Ishikawa (cell line): Measurements from ENCODE around the gene KIF6.

Experiments
- CEBPB ChIP-seq: IDR thresholded peaks from 2 replicates; pipeline ENCODE4 v1.6.1; 2012
- CREB1 ChIP-seq: IDR thresholded peaks from 2 replicates; pipeline ENCODE4 v1.6.1; 2012; ENCODE audit warnings: low read depth
- EGR1 ChIP-seq: IDR thresholded peaks from 2 replicates; pipeline ENCODE4 v1.6.1; 2012
- EP300 ChIP-seq: IDR thresholded peaks from 2 replicates; pipeline ENCODE4 v1.6.1; 2012; ENCODE audit warnings: borderline replicate concordance
- FOXM1 ChIP-seq: IDR thresholded peaks from 2 replicates; pipeline ENCODE4 v1.6.1; 2012; ENCODE audit warnings: low read depth, borderline replicate concordance
- NFIC ChIP-seq: IDR thresholded peaks from 2 replicates; pipeline ENCODE4 v1.6.1; 2012
- RAD21 ChIP-seq: IDR thresholded peaks from 2 replicates; pipeline ENCODE4 v1.6.1; 2012; ENCODE audit warnings: low read depth
- TAF1 ChIP-seq: IDR thresholded peaks from 2 replicates; pipeline ENCODE4 v1.6.1; 2012; ENCODE audit warnings: low read depth, mild to moderate bottlenecking
- TCF12 ChIP-seq: IDR thresholded peaks from 2 replicates; pipeline ENCODE4 v1.6.1; 2012; ENCODE audit warnings: low read depth
- TEAD4 ChIP-seq: IDR thresholded peaks from 2 replicates; pipeline ENCODE4 v1.6.1; 2012
- YY1 ChIP-seq: IDR thresholded peaks from 2 replicates; pipeline ENCODE4 v1.6.1; 2012; ENCODE audit warnings: low read depth
- ZBTB7A ChIP-seq: IDR thresholded peaks from 2 replicates; pipeline ENCODE4 v1.6.1; 2012; ENCODE audit warnings: low read depth
- TF ChIP-seq, protein P1 (sequence below): IDR thresholded peaks from 2 replicates; pipeline ENCODE4 v1.6.1; 2012; ENCODE audit warnings: low read depth, mild to moderate bottlenecking
- TF ChIP-seq, protein P2 (sequence below): IDR thresholded peaks from 2 replicates; pipeline ENCODE4 v1.6.1; 2012
- TF ChIP-seq, protein P3 (sequence below): IDR thresholded peaks from 2 replicates; pipeline ENCODE4 v1.6.1; 2012

Gene KIF6

DNA sequence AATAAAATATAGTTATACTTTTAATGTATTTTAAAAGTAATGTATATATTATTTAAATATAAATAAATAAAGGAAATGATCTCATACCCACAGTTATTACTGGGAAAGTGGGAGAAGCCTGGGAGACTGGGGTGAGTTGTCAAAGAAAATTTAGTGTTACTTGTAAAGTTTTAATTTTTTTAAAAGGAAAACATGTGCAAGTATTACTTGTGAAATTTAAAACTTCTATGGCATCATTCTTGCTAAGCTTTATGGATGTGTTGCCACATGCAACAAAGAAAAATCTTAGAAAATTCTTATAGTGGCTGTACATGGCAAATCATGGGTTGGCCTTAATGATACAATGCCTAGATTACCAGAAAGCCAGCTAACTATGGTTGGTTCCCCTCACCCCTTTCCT is 208.7 kb downstream of the KIF6 start:
- TF ChIP-seq ZBTB7A (no peak), TAF1 (no peak), EP300 (no peak)

DNA sequence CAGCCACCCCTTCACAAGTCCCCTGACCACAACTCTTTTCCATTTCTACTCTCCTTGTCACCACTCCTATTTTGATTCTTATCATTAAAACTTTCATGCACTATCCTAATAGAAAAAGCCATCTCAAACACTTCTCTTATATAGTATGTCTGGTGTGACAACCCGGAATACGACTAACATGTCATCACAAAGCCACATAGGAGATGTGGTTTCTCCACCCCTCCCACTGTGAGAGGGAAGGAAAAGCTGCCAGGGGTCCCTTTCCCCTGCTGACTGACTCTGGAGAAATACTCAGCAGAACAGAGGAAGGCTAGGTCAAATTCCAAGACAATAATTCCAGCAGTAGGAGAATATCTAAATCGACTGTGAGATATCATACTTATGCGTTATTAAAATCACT is 209.7 kb downstream of the KIF6 start:
- TF ChIP-seq CEBPB, result no peak
- no peak for TF ChIP-seq ZBTB7A
- no peak for TF ChIP-seq TEAD4
- TF ChIP-seq EP300, result no peak
- TF ChIP-seq RAD21, result no peak
- no peak for TF ChIP-seq TAF1
- TF ChIP-seq EGR1, result no peak
- TF ChIP-seq, protein P1, sequence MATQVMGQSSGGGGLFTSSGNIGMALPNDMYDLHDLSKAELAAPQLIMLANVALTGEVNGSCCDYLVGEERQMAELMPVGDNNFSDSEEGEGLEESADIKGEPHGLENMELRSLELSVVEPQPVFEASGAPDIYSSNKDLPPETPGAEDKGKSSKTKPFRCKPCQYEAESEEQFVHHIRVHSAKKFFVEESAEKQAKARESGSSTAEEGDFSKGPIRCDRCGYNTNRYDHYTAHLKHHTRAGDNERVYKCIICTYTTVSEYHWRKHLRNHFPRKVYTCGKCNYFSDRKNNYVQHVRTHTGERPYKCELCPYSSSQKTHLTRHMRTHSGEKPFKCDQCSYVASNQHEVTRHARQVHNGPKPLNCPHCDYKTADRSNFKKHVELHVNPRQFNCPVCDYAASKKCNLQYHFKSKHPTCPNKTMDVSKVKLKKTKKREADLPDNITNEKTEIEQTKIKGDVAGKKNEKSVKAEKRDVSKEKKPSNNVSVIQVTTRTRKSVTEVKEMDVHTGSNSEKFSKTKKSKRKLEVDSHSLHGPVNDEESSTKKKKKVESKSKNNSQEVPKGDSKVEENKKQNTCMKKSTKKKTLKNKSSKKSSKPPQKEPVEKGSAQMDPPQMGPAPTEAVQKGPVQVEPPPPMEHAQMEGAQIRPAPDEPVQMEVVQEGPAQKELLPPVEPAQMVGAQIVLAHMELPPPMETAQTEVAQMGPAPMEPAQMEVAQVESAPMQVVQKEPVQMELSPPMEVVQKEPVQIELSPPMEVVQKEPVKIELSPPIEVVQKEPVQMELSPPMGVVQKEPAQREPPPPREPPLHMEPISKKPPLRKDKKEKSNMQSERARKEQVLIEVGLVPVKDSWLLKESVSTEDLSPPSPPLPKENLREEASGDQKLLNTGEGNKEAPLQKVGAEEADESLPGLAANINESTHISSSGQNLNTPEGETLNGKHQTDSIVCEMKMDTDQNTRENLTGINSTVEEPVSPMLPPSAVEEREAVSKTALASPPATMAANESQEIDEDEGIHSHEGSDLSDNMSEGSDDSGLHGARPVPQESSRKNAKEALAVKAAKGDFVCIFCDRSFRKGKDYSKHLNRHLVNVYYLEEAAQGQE, result no peak
- TF ChIP-seq CREB1, result no peak
- TF ChIP-seq, protein P2, sequence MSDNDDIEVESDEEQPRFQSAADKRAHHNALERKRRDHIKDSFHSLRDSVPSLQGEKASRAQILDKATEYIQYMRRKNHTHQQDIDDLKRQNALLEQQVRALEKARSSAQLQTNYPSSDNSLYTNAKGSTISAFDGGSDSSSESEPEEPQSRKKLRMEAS, result no peak
- TF ChIP-seq YY1, result no peak
- TF ChIP-seq TCF12, result no peak
- TF ChIP-seq NFIC, result no peak
- TF ChIP-seq FOXM1, result no peak
- TF ChIP-seq, protein P3, sequence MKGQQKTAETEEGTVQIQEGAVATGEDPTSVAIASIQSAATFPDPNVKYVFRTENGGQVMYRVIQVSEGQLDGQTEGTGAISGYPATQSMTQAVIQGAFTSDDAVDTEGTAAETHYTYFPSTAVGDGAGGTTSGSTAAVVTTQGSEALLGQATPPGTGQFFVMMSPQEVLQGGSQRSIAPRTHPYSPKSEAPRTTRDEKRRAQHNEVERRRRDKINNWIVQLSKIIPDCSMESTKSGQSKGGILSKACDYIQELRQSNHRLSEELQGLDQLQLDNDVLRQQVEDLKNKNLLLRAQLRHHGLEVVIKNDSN, result no peak

DNA sequence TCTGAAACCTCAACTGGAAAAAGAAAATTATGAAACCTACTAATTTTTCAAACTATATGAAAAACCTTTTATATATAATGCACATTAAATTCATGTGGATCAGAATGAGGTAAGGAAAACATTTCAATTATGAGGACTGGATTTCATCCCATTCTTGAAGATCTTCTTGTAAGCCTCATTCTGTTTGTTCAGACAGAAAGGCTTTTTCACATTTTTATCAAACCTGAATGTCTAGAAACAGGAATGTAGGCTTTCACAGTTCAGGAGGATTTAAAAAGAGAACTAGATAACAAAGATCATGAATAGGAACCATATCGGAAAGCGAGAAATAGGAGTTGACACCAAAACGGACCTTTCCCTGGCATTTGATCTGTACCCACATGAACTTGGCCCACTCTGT is 210.2 kb downstream of the KIF6 start:
- TF ChIP-seq TCF12, result no peak
- no peak for TF ChIP-seq NFIC
- no peak for TF ChIP-seq EGR1
- TF ChIP-seq, protein P3, result no peak
- no peak for TF ChIP-seq FOXM1
- TF ChIP-seq EP300, result no peak
- TF ChIP-seq ZBTB7A, result no peak
- no peak for TF ChIP-seq CEBPB
- TF ChIP-seq, protein P2, result no peak
- no peak for TF ChIP-seq CREB1

DNA sequence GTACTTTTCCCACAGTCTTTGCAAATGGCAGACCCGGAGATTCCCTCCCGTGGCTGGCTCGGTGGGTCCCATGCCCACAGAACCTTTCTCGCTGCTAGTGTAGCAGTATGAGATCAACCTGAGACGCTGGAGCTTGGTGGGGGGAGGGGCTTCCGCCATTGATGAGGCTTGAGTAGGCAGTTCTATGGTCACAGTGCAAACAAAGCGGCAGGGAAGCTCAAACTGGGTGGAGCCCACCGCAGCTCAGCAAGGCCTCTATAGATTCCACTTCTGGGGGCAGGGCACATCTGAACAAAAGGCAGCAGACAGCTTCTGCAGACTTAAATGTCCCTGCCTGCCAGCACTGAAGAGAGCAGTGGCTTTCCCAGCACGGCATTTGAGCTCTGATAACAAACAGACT is 216.7 kb downstream of the KIF6 start:
- TF ChIP-seq TCF12, result no peak
- TF ChIP-seq NFIC, result no peak
- no peak for TF ChIP-seq EP300
- no peak for TF ChIP-seq TEAD4
- TF ChIP-seq EGR1, result no peak
- no peak for TF ChIP-seq FOXM1
- TF ChIP-seq, protein P1, result no peak
- TF ChIP-seq, protein P3, result no peak
- TF ChIP-seq YY1, result no peak
- TF ChIP-seq, protein P2, result no peak
- TF ChIP-seq ZBTB7A, result no peak
- no peak for TF ChIP-seq TAF1
- no peak for TF ChIP-seq CREB1
- TF ChIP-seq RAD21, result no peak
- TF ChIP-seq CEBPB, result no peak

DNA sequence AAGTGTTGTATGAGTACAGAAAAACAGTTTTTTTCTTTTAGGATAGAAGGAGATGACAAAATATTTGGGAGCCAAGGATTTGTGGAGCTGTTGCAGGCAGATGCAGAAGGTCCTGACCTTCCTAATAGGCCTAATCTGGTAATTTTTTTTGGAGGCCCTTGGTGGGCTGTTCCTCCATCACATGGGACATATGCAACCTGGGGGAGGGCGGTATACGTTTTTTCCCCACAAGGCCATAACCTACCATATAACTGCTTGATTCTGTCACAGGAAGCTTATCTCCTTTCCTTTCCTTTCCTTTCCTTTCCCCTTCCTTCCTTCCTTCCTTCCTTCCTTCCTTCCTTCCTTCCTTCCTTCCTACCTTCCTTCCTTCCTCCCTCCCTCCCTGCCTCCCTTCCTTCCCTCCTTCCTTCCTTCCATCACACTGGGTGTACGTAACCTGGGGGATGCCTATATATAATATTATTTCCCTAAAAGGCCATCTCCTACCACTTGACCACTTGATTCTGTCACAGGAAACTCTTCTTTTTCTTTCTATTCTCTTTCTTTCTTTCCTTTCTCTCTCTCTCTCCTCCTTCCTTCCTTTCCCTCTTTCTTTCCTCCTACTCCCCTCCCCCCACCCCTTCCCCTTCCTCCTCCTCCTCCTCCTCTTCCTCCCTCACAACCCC is 217.7 kb downstream of the KIF6 start:
- TF ChIP-seq EGR1 (no peak), FOXM1 (no peak)
- TF ChIP-seq, protein P2, result no peak
